ENCODE data around the gene SHISA8.

The SHISA8 gene

GRCh38 chr22:41900652-41901312, 14.1 kb downstream of the SHISA8 start:
- no peaks in the 10 kb centered on the region for H3K27me3 ChIP-seq (ENCODE audit: insufficient read depth, low read length, poor library complexity, severe bottlenecking)
- H3K4me3 ChIP-seq (ENCODE audit: low read length, poor library complexity, severe bottlenecking), result no peak overlapping the region
- H3K36me3 ChIP-seq (ENCODE audit: insufficient read depth, low read length), result peaks cover 96% of the 10 kb centered on the region
- H3F3A ChIP-seq (ENCODE audit: low read depth), result no peaks in the 10 kb centered on the region
- no peak overlapping the region for H3K4me2 ChIP-seq (ENCODE audit: low read depth, low read length, poor library complexity, severe bottlenecking)
- H2AFZ ChIP-seq (ENCODE audit: low read length), result no peak overlapping the region
- H3K9me2 ChIP-seq (replicated peaks; ENCODE audit: low read depth, low read length), result no peaks in the 10 kb centered on the region
- H3K79me2 ChIP-seq (ENCODE audit: insufficient read depth, low read length), result no peaks in the 10 kb centered on the region
- no peaks in the 10 kb centered on the region for H4K20me1 ChIP-seq (ENCODE audit: insufficient read depth, low read length, poor library complexity, severe bottlenecking)
- no peaks in the 10 kb centered on the region for H3K9me3 ChIP-seq (ENCODE audit: insufficient read depth, low read depth, low read length)
- TF ChIP-seq, protein P1, sequence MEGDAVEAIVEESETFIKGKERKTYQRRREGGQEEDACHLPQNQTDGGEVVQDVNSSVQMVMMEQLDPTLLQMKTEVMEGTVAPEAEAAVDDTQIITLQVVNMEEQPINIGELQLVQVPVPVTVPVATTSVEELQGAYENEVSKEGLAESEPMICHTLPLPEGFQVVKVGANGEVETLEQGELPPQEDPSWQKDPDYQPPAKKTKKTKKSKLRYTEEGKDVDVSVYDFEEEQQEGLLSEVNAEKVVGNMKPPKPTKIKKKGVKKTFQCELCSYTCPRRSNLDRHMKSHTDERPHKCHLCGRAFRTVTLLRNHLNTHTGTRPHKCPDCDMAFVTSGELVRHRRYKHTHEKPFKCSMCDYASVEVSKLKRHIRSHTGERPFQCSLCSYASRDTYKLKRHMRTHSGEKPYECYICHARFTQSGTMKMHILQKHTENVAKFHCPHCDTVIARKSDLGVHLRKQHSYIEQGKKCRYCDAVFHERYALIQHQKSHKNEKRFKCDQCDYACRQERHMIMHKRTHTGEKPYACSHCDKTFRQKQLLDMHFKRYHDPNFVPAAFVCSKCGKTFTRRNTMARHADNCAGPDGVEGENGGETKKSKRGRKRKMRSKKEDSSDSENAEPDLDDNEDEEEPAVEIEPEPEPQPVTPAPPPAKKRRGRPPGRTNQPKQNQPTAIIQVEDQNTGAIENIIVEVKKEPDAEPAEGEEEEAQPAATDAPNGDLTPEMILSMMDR (conservative IDR thresholded peaks at IDR 0.05; ENCODE audit: low read length), result no peak
- no peak for TF ChIP-seq EZH2phosphoT487 (IDR thresholded peaks at IDR 0.05; ENCODE audit: borderline replicate concordance)
- H3K4me1 ChIP-seq (ENCODE audit: insufficient read depth, low read length, poor library complexity, severe bottlenecking), result no peaks in the 10 kb centered on the region
- no peak overlapping the region for H3K9ac ChIP-seq (ENCODE audit: low read depth, low read length, poor library complexity, severe bottlenecking)

- H3K79me2 ChIP-seq (ENCODE audit: insufficient read depth, low read length), result no peaks in the 10 kb centered on the region
- no peaks in the 10 kb centered on the region for H3K27me3 ChIP-seq (ENCODE audit: insufficient read depth, low read length, poor library complexity, severe bottlenecking)
- no peak overlapping the region for H2AFZ ChIP-seq (ENCODE audit: low read length)
- H3K4me2 ChIP-seq (ENCODE audit: low read depth, low read length, poor library complexity, severe bottlenecking), result no peak overlapping the region
- no peak overlapping the region for H3K9ac ChIP-seq (ENCODE audit: low read depth, low read length, poor library complexity, severe bottlenecking)
- H3K36me3 ChIP-seq (ENCODE audit: insufficient read depth, low read length), result peaks cover 95% of the 10 kb centered on the region
- H4K20me1 ChIP-seq (ENCODE audit: insufficient read depth, low read length, poor library complexity, severe bottlenecking), result no peaks in the 10 kb centered on the region
- no peak overlapping the region for H3K4me3 ChIP-seq (ENCODE audit: low read length, poor library complexity, severe bottlenecking)
- TF ChIP-seq, protein P1 (conservative IDR thresholded peaks at IDR 0.05; ENCODE audit: low read length), result no peak
- TF ChIP-seq EZH2phosphoT487 (IDR thresholded peaks at IDR 0.05; ENCODE audit: borderline replicate concordance), result no peak
- H3F3A ChIP-seq (ENCODE audit: low read depth), result no peaks in the 10 kb centered on the region
- no peaks in the 10 kb centered on the region for H3K9me2 ChIP-seq (replicated peaks; ENCODE audit: low read depth, low read length)
- no peaks in the 10 kb centered on the region for H3K9me3 ChIP-seq (ENCODE audit: insufficient read depth, low read depth, low read length)
- no peaks in the 10 kb centered on the region for H3K4me1 ChIP-seq (ENCODE audit: insufficient read depth, low read length, poor library complexity, severe bottlenecking)
Observed at GRCh38 chr22:41899992-41900651, 14.8 kb downstream of the SHISA8 start.

DNA sequence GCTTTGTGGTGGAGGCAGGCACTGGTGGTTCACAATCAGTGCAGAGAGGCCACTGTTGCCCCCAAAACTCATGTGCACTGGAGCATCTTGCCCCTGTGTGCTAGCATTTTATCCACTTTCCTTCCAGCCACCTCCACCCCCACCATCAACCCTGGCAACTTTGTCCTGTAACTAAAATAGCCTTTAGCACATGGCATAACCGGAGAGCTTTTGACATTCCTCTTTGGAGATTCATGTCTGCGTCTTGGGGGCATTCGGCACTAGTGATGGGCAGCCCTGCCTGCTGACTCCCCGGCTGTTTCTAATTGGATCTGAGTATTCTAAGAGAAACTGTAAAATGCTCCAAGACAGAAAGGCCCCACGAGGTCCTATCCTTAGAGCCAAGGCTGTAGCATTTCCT, 15.8 kb downstream of the SHISA8 start:
- Histone ChIP-seq H3K27me3 (ENCODE audit: insufficient read depth, low read length, poor library complexity, severe bottlenecking) (no peaks in the 10 kb centered on the region), H3F3A (ENCODE audit: low read depth) (no peaks in the 10 kb centered on the region), H3K4me2 (ENCODE audit: low read depth, low read length, poor library complexity, severe bottlenecking) (no peak overlapping the region), H2AFZ (ENCODE audit: low read length) (no peak overlapping the region), H3K9me3 (ENCODE audit: insufficient read depth, low read depth, low read length) (no peaks in the 10 kb centered on the region), H3K4me3 (ENCODE audit: low read length, poor library complexity, severe bottlenecking) (no peak overlapping the region), H4K20me1 (ENCODE audit: insufficient read depth, low read length, poor library complexity, severe bottlenecking) (no peaks in the 10 kb centered on the region), H3K9ac (ENCODE audit: low read depth, low read length, poor library complexity, severe bottlenecking) (no peak overlapping the region), H3K79me2 (ENCODE audit: insufficient read depth, low read length) (no peaks in the 10 kb centered on the region), H3K9me2 (replicated peaks; ENCODE audit: low read depth, low read length) (no peaks in the 10 kb centered on the region), H3K4me1 (ENCODE audit: insufficient read depth, low read length, poor library complexity, severe bottlenecking) (no peaks in the 10 kb centered on the region), H3K36me3 (ENCODE audit: insufficient read depth, low read length) (peaks cover 95% of the 10 kb centered on the region)
- TF ChIP-seq, protein P1 (conservative IDR thresholded peaks at IDR 0.05; ENCODE audit: low read length), result no peak
- TF ChIP-seq EZH2phosphoT487 (IDR thresholded peaks at IDR 0.05; ENCODE audit: borderline replicate concordance), result no peak
